ENCODE measurements around the gene STAT5B. TPM values are rescaled to one million over a fixed set of nuclear protein-coding genes. Genes with fewer than 3 reads are reported as not detected.

The STAT5B gene
- polyA plus RNA-seq, 3 donors: 28.5 to 103 (median 47.9) TPM

DNA sequence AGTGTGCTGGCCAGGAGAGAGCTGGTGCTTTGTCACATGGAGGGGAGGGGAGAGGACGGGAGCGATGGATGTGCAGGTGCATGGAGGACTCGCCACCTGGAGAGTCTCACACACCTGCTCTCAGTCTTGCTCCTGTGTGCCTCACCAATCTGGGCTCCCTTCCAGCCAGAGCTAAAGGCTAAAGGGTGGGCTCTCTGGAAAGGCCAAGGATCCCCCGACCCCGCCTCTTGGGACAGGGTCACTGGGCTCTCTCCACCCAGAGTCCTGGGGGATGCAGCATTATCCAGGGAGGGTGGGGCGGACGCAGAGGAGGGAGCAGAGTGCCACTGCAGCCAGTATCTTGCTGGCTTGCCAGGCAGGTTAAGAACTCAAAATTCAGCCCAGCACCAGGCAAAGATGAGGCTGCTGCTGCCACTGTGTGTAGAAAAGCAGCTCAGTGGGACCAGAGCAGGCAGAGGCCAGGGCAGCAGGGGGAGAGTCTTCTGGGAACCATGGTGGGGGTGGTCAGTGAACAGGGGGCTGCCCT, 5.4 kb upstream of the STAT5B start:
- H3K36me3 Mint-ChIP-seq: peaks cover 0 to 2% of the 10 kb centered on the region in 2 donors
- Histone ChIP-seq H3K27ac (ENCODE audit: low read depth in 1 of 2, low read length in 2 of 2) (no peak overlapping the region), H3K27me3 (ENCODE audit: control insufficient read depth in 2 of 2, insufficient read depth in 2 of 2, low read length in 2 of 2) (no peaks in the 10 kb centered on the region), H3K4me1 (ENCODE audit: control insufficient read depth in 1 of 2, insufficient read depth in 2 of 2, low read length in 2 of 2) (peaks cover 19 to 22% of the 10 kb centered on the region in 2 donors), H3K9me3 (replicated peaks in 1 of 2; ENCODE audit: control insufficient read depth in 1 of 2, insufficient read depth in 1 of 2, low read length in 2 of 2) (no peaks in the 10 kb centered on the region), H3K9ac (ENCODE audit: insufficient read depth, low read length, poor library complexity, severe bottlenecking) (no peak overlapping the region), H3K4me2 (replicated peaks; ENCODE audit: extremely low read depth, low read length, poor library complexity, severe bottlenecking) (no peak overlapping the region), H3K36me3 (replicated peaks in 1 of 2; ENCODE audit: control insufficient read depth in 1 of 2, insufficient read depth in 2 of 2, low read length in 2 of 2) (no peaks in the 10 kb centered on the region), H3K4me3 (replicated peaks in 1 of 3; ENCODE audit: low read depth in 2 of 3, low read length in 3 of 3) (no peak overlapping the region), H2AFZ (ENCODE audit: insufficient read depth, low read depth, low read length, poor library complexity, severe bottlenecking) (no peak overlapping the region), H3K79me2 (ENCODE audit: insufficient read depth, low read length) (no peaks in the 10 kb centered on the region), H4K20me1 (ENCODE audit: insufficient read depth, low read length) (peaks cover 4% of the 10 kb centered on the region)
- H3K9me3 Mint-ChIP-seq: no peaks in the 10 kb centered on the region
- peaks cover 26% of the 10 kb centered on the region for H3K4me1 Mint-ChIP-seq
- no peak for DNase-seq
- WGBS (ENCODE audit: insufficient coverage): 98% methylated on average over 7 of the region's 7 CpGs
- H3K27ac Mint-ChIP-seq: no peak overlapping the region
- H3K27me3 Mint-ChIP-seq (ENCODE audit: low read depth in 3 of 3): peaks cover 1 to 3% (median 1%) of the 10 kb centered on the region in 3 donors
- no peak overlapping the region for H3K4me3 Mint-ChIP-seq
- intact Hi-C loops (cut with micrococcal nuclease): no loop called here
- TF ChIP-seq, protein P1, sequence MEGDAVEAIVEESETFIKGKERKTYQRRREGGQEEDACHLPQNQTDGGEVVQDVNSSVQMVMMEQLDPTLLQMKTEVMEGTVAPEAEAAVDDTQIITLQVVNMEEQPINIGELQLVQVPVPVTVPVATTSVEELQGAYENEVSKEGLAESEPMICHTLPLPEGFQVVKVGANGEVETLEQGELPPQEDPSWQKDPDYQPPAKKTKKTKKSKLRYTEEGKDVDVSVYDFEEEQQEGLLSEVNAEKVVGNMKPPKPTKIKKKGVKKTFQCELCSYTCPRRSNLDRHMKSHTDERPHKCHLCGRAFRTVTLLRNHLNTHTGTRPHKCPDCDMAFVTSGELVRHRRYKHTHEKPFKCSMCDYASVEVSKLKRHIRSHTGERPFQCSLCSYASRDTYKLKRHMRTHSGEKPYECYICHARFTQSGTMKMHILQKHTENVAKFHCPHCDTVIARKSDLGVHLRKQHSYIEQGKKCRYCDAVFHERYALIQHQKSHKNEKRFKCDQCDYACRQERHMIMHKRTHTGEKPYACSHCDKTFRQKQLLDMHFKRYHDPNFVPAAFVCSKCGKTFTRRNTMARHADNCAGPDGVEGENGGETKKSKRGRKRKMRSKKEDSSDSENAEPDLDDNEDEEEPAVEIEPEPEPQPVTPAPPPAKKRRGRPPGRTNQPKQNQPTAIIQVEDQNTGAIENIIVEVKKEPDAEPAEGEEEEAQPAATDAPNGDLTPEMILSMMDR (IDR thresholded peaks at IDR 0.05): no peak

DNA sequence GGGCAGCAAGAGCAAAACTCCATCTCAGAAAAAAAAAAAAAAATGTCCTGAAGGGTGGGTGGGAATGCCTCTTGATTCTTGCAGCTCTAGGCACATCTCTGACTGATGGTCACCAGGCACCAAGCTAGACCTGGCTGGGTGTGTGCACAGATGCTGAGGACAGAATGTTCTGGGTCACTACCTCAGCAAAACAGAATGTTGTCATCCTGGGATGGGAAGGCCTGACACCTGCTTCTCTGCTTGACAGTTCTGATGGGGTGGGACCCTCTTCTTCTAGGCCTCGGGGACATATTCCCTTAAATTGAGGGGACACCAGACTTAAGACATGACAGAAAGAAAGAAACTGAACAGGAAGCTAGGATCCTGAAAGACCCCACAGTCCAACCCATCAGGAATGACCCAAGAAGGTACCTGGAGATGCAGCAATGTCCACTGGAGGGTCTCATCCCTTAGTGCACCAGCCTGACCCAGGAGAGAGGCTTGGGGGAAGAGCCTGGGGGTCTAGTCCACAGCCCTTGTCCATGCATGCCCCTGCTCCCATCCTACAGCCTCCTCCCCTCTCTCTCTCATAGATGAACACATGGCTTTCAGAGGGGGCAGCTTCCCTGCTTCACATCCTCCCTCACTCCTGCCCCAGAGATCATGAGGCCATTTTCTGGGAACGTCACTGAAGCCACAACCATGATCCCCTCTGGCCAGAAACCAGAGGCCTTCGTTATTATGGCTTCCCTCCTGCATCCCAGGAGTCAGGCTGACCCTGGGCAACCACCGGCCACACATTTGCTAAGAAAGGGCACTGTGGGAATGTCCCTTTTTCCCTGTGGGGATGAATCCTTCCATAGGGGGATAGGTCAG, 3.8 kb upstream of the STAT5B start:
- H4K20me1 ChIP-seq (ENCODE audit: insufficient read depth, low read length): peaks cover 4% of the 10 kb centered on the region
- H3K9ac ChIP-seq (ENCODE audit: insufficient read depth, low read length, poor library complexity, severe bottlenecking): no peak overlapping the region
- H3K9me3 Mint-ChIP-seq: no peaks in the 10 kb centered on the region
- intact Hi-C loops (cut with micrococcal nuclease): no loop called here
- no peak overlapping the region for H2AFZ ChIP-seq (ENCODE audit: insufficient read depth, low read depth, low read length, poor library complexity, severe bottlenecking)
- TF ChIP-seq, protein P1 (IDR thresholded peaks at IDR 0.05): no peak
- no peak overlapping the region for H3K4me2 ChIP-seq (replicated peaks; ENCODE audit: extremely low read depth, low read length, poor library complexity, severe bottlenecking)
- peaks cover 12 to 15% of the 10 kb centered on the region in 2 donors for H3K4me1 ChIP-seq (ENCODE audit: control insufficient read depth in 1 of 2, insufficient read depth in 2 of 2, low read length in 2 of 2)
- DNase-seq: no peak
- no peaks in the 10 kb centered on the region for H3K27me3 ChIP-seq (ENCODE audit: control insufficient read depth in 2 of 2, insufficient read depth in 2 of 2, low read length in 2 of 2)
- H3K27me3 Mint-ChIP-seq (ENCODE audit: low read depth in 3 of 3): peaks cover 1 to 3% (median 1%) of the 10 kb centered on the region in 3 donors
- peaks cover 10% of the 10 kb centered on the region for H3K79me2 ChIP-seq (ENCODE audit: insufficient read depth, low read length)
- H3K4me3 ChIP-seq (replicated peaks in 1 of 3; ENCODE audit: low read depth in 2 of 3, low read length in 3 of 3): no peak overlapping the region
- no peaks in the 10 kb centered on the region for H3K9me3 ChIP-seq (replicated peaks in 1 of 2; ENCODE audit: control insufficient read depth in 1 of 2, insufficient read depth in 1 of 2, low read length in 2 of 2)
- no peaks in the 10 kb centered on the region for H3K36me3 ChIP-seq (replicated peaks in 1 of 2; ENCODE audit: control insufficient read depth in 1 of 2, insufficient read depth in 2 of 2, low read length in 2 of 2)
- H3K27ac Mint-ChIP-seq: peak overlapping the region in 2 of 7 donors; percentile 26 to 29
- H3K36me3 Mint-ChIP-seq: peaks cover 0 to 4% of the 10 kb centered on the region in 2 donors
- H3K27ac ChIP-seq (ENCODE audit: low read depth in 1 of 2, low read length in 2 of 2): no peak overlapping the region
- no peak overlapping the region for H3K4me3 Mint-ChIP-seq
- no CpG with 5 or more reads among the region's 4 CpGs for WGBS (ENCODE audit: insufficient coverage)
- peaks cover 18% of the 10 kb centered on the region for H3K4me1 Mint-ChIP-seq
